SK-N-MC (cell line): ENCODE measurements around the gene TEX22.
A peak's percentile ranks its signal among the peaks of the same experiment; 100 is the strongest.

Experiments
- DNase-seq: peaks from one replicate; pipeline ENCODE4 v3.0.0-alpha.2; 2011; ENCODE audit warnings: low read depth, low spot score
- H3K27ac ChIP-seq: fragments of 200-600 bp; sonication (generic); 2 replicates; pipeline ENCODE4 v1.5.1; 2016; ENCODE audit warnings: mixed run types
- H3K36me3 ChIP-seq: fragments of 200-600 bp; sonication (generic); 2 replicates; pipeline ENCODE4 v1.6.1; 2017; ENCODE audit warnings: antibody characterized with exemption, low read length, mixed read lengths; ENCODE audit not compliant: insufficient read depth
- H3K4me3 ChIP-seq: fragments of 200-600 bp; sonication (generic); 2 replicates; pipeline ENCODE4 v1.5.1; 2016
- H3K9ac ChIP-seq: fragments of 200-600 bp; sonication (generic); 2 replicates; pipeline ENCODE4 v1.8.0; 2017; ENCODE audit warnings: mixed run types, mixed read lengths; ENCODE audit not compliant: insufficient read length
- H3K9me3 ChIP-seq: fragments of 200-600 bp; sonication (generic); 2 replicates; pipeline ENCODE4 v1.6.1; 2017; ENCODE audit warnings: low read depth, mild to moderate bottlenecking, antibody characterized with exemption, low read length, moderate library complexity, mixed read lengths
- EZH2 ChIP-seq: fragments of 200-600 bp; sonication (generic); IDR thresholded peaks from one replicate; pipeline ENCODE4 v1.6.1; 2017; ENCODE audit warnings: antibody characterized with exemption
- FOXP2 ChIP-seq: optimal IDR thresholded peaks from 2 replicates; pipeline ENCODE3; 2011; ENCODE audit warnings: mild to moderate bottlenecking, moderate library complexity; ENCODE audit not compliant: insufficient read depth; ENCODE audit errors: extremely low read length, control extremely low read depth
- POLR2AphosphoS5 ChIP-seq: IDR thresholded peaks from 2 replicates; pipeline ENCODE4 v1.6.1; 2012; ENCODE audit warnings: mild to moderate bottlenecking, low read depth, low read length, borderline replicate concordance

Gene TEX22

GRCh38 chr14:105390849-105391500, 7.4 kb upstream of the TEX22 start:
- TF ChIP-seq EZH2 (no peak), POLR2AphosphoS5 (no peak), FOXP2 (no peak)
- Histone ChIP-seq H3K36me3 (no peaks in the 10 kb centered on the region), H3K9me3 (no peaks in the 10 kb centered on the region), H3K27ac (no peak overlapping the region), H3K4me3 (no peak overlapping the region), H3K9ac (peak overlapping the region; percentile 15)
- DNase-seq = no peak

- TF ChIP-seq POLR2AphosphoS5 (no peak), EZH2 (no peak), FOXP2 (no peak)
- DNase-seq = no peak
- Histone ChIP-seq H3K27ac (no peak overlapping the region), H3K4me3 (no peak overlapping the region), H3K9me3 (no peaks in the 10 kb centered on the region), H3K36me3 (no peaks in the 10 kb centered on the region), H3K9ac (no peak overlapping the region)
These were observed 6.8 kb upstream of the TEX22 start for GRCh38 chr14:105391541-105391940.

GRCh38 chr14:105392131-105393090, 5.9 kb upstream of the TEX22 start:
- no peak for DNase-seq
- Histone ChIP-seq H3K36me3 (no peaks in the 10 kb centered on the region), H3K4me3 (no peak overlapping the region), H3K9me3 (no peaks in the 10 kb centered on the region), H3K9ac (no peak overlapping the region), H3K27ac (no peak overlapping the region)
- TF ChIP-seq FOXP2 (no peak), POLR2AphosphoS5 (no peak), EZH2 (no peak)

GRCh38 chr14:105393151-105393550, 5.2 kb upstream of the TEX22 start:
- no peaks in the 10 kb centered on the region for H3K36me3 ChIP-seq
- H3K4me3 ChIP-seq = no peak overlapping the region
- H3K9ac ChIP-seq = no peak overlapping the region
- peak overlapping the region; percentile 13; the same call in 1 of the 2 replicates for H3K27ac ChIP-seq
- H3K9me3 ChIP-seq = no peaks in the 10 kb centered on the region
- DNase-seq = no peak
- no peak for TF ChIP-seq EZH2
- no peak for TF ChIP-seq FOXP2
- no peak for TF ChIP-seq POLR2AphosphoS5

- Histone ChIP-seq H3K9me3 (no peaks in the 10 kb centered on the region), H3K27ac (peak overlapping the region; percentile 84), H3K4me3 (0 out of 2 replicates have a peak overlapping the region, but pooled peaks have one; percentile 22), H3K36me3 (peaks cover 9% of the 10 kb centered on the region; the same call in 1 of the 2 replicates), H3K9ac (peak overlapping the region; percentile 51)
- no peak for DNase-seq
- TF ChIP-seq POLR2AphosphoS5 = no peak
- no peak for TF ChIP-seq EZH2
- TF ChIP-seq FOXP2 = no peak
These were observed 3.4 kb upstream of the TEX22 start for GRCh38 chr14:105394714-105395537.

GRCh38 chr14:105395538-105395854, 2.8 kb upstream of the TEX22 start:
- Histone ChIP-seq H3K9ac (no peak overlapping the region), H3K36me3 (peaks cover 15% of the 10 kb centered on the region), H3K27ac (0 out of 2 replicates have a peak overlapping the region, but pooled peaks have one; percentile 84), H3K4me3 (no peak overlapping the region), H3K9me3 (no peaks in the 10 kb centered on the region)
- TF ChIP-seq EZH2 (no peak), POLR2AphosphoS5 (no peak), FOXP2 (no peak)
- no peak for DNase-seq

GRCh38 chr14:105397350-105397931, 897 bp upstream of the TEX22 start:
- H3K9ac ChIP-seq = peak overlapping the region; percentile 94
- no peaks in the 10 kb centered on the region for H3K9me3 ChIP-seq
- H3K36me3 ChIP-seq = peaks cover 23% of the 10 kb centered on the region
- TF ChIP-seq POLR2AphosphoS5 (no peak), EZH2 (no peak), FOXP2 (no peak)
- H3K27ac ChIP-seq = peak overlapping the region; percentile 72
- DNase-seq = no peak
- peak overlapping the region; percentile 94 for H3K4me3 ChIP-seq
